Thoracic aorta (tissue), 2 donors: Measurements from ENCODE around the gene KIF13A. TPM values are rescaled to one million over a fixed set of nuclear protein-coding genes. Genes with fewer than 3 reads are reported as not detected.
A peak's percentile ranks its signal among the peaks of the same experiment; 100 is the strongest.

Experiments used
- ATAC-seq: fragments of 150-250 bp; one replicate; pipeline ENCODE4 v1.8.0; 2017; ENCODE audit warnings: low read depth; ENCODE audit not compliant: insufficient number of reproducible peaks, low FRiP score
- DNase-seq: peaks from one replicate; pipeline ENCODE4 v3.0.0-alpha.2; 2020; ENCODE audit warnings: low spot score
- H3K27ac ChIP-seq, 2 donors: fragments of 200-600 bp; sonication (generic); 1 replicate in 1 of 2; 2 replicates in 1 of 2; pipeline ENCODE4 v1.5.1; 2016; ENCODE audit warnings: mild to moderate bottlenecking in 2 of 2, moderate library complexity in 2 of 2
- H3K27me3 ChIP-seq: fragments of 200-600 bp; sonication (generic); replicated peaks from 2 replicates; pipeline ENCODE4 v1.6.0; 2016; ENCODE audit warnings: mild to moderate bottlenecking; ENCODE audit not compliant: insufficient read depth
- H3K36me3 ChIP-seq: fragments of 200-600 bp; sonication (generic); one replicate; pipeline ENCODE4 v1.5.1; 2016
- H3K4me1 ChIP-seq, 2 donors: fragments of 200-600 bp; sonication (generic); 1 replicate in 1 of 2; 2 replicates in 1 of 2; pipeline versions ENCODE4 v1.5.1 to v1.6.0; 2016; ENCODE audit warnings: low read depth in 2 of 2, mild to moderate bottlenecking in 1 of 2; ENCODE audit not compliant: control insufficient read depth in 1 of 2
- H3K4me3 ChIP-seq: fragments of 200-600 bp; sonication (generic); 2 replicates; pipeline ENCODE4 v1.5.1; 2016; ENCODE audit warnings: mild to moderate bottlenecking
- H3K9me3 ChIP-seq: fragments of 200-600 bp; sonication (generic); 2 replicates; pipeline ENCODE4 v1.5.1; 2016
- total RNA-seq, 2 donors: library from RNA; depleted of rRNA; stranded (reverse); fragments of >200 nt; gene quantifications; one replicate each; pipeline versions ENCODE4 v1.1.0 to v1.2.3, GENCODE V29; 2016
- TF ChIP-seq, protein P1 (sequence below): fragments of 200-600 bp; sonication (generic); IDR thresholded peaks from one replicate; pipeline ENCODE4 v1.5.1; 2019; ENCODE audit warnings: antibody characterized with exemption

The KIF13A gene
- total RNA-seq, 2 donors from 2014 or later = 79.3 to 98.0 TPM

DNA sequence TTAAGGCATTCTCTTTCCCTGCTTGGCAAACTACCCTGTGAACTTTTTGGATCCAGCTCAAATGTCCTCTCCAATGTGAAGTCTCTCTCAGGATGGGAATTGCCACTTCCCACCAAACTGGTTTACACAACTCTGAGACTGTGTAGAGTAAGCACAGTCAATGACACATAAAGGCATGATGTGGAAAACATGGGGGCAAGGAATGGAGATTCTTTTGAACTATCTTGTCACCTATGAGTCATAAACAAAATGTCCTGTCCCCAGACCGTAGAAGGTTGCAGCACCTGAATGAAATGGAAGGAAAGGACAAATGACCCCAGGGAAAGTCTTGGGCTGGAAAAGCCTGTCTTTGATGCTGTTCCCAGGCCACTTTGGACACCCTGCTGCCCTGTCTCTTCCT lies 11.0 kb upstream of the KIF13A start:
- DNase-seq (no peak), ATAC-seq (no peak)
- Histone ChIP-seq H3K36me3 (no peaks in the 10 kb centered on the region), H3K27me3 (no peaks in the 10 kb centered on the region), H3K4me3 (no peak overlapping the region), H3K4me1 (no peaks in the 10 kb centered on the region), H3K27ac (no peak overlapping the region), H3K9me3 (no peaks in the 10 kb centered on the region)
- TF ChIP-seq, protein P1, sequence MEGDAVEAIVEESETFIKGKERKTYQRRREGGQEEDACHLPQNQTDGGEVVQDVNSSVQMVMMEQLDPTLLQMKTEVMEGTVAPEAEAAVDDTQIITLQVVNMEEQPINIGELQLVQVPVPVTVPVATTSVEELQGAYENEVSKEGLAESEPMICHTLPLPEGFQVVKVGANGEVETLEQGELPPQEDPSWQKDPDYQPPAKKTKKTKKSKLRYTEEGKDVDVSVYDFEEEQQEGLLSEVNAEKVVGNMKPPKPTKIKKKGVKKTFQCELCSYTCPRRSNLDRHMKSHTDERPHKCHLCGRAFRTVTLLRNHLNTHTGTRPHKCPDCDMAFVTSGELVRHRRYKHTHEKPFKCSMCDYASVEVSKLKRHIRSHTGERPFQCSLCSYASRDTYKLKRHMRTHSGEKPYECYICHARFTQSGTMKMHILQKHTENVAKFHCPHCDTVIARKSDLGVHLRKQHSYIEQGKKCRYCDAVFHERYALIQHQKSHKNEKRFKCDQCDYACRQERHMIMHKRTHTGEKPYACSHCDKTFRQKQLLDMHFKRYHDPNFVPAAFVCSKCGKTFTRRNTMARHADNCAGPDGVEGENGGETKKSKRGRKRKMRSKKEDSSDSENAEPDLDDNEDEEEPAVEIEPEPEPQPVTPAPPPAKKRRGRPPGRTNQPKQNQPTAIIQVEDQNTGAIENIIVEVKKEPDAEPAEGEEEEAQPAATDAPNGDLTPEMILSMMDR = no peak

DNA sequence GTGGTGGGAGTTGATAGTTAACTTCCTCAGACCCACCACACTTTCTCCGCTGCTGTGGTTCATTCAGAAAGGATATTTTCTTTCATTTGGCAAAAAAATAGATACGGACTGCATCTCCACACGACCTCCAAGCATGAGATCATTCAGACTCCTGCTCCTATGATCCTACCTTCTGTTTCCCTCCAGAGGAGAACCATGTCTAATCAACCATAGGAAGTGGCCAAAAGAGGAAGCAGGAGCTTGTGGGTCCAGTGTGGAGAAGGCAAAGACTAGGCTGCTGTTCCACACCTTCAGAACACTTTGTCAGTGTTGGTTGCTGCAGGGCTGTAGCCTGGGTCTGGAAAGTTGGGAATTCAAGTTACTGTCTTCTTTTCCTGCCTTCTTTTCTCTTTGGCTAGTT lies 10.6 kb upstream of the KIF13A start:
- no peak overlapping the region for H3K27ac ChIP-seq
- H3K4me1 ChIP-seq = no peaks in the 10 kb centered on the region
- TF ChIP-seq, protein P1 = no peak
- no peak overlapping the region for H3K4me3 ChIP-seq
- no peak for ATAC-seq
- no peaks in the 10 kb centered on the region for H3K9me3 ChIP-seq
- no peak for DNase-seq
- no peaks in the 10 kb centered on the region for H3K27me3 ChIP-seq
- no peaks in the 10 kb centered on the region for H3K36me3 ChIP-seq

DNA sequence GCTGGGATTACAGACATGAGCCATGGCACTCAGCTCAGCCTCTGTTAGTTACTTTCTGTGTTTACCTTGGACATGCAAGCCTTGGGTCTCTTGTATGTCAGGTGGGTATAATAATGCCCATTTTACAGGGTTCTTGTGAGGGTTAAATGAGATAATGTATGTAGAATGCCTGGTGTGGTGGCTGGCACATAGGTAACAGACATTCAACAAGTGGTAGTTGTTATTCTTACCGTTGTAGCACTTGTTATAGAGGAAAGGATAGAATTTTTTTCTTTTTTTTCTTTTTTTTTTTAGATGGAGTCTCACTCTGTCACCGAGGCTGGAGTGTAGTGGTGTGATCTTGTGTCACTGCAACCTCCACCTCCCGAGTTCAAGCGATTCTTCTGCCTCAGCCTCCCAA lies 8.0 kb upstream of the KIF13A start:
- TF ChIP-seq, protein P1 = no peak
- Histone ChIP-seq H3K27ac (no peak overlapping the region), H3K36me3 (no peaks in the 10 kb centered on the region), H3K27me3 (no peaks in the 10 kb centered on the region), H3K4me1 (no peaks in the 10 kb centered on the region), H3K9me3 (no peaks in the 10 kb centered on the region), H3K4me3 (no peak overlapping the region)
- DNase-seq (no peak), ATAC-seq (no peak)

DNA sequence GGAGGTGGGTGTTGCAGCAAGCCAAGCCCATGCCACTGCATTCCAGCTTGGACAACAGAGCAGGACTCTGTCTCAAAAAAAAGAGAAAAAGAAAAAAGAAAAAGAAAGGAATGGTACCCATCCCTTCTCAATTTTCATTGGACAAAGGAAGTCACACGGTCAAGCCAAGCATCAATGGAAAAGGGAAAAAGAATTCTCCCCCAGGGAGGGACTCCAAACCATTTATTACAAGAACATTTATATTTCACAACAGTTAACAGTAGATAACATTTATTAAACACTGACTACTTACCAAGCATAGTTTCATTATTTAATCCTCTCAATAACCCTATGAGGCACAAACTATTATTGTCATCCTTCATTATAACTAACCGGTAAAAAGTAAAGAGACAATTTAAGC lies 6.6 kb upstream of the KIF13A start:
- no peak for DNase-seq
- no peaks in the 10 kb centered on the region for H3K9me3 ChIP-seq
- no peaks in the 10 kb centered on the region for H3K27me3 ChIP-seq
- ATAC-seq = no peak
- no peak overlapping the region for H3K27ac ChIP-seq
- TF ChIP-seq, protein P1 = no peak
- H3K4me1 ChIP-seq = no peaks in the 10 kb centered on the region
- H3K36me3 ChIP-seq = no peaks in the 10 kb centered on the region
- no peak overlapping the region for H3K4me3 ChIP-seq

DNA sequence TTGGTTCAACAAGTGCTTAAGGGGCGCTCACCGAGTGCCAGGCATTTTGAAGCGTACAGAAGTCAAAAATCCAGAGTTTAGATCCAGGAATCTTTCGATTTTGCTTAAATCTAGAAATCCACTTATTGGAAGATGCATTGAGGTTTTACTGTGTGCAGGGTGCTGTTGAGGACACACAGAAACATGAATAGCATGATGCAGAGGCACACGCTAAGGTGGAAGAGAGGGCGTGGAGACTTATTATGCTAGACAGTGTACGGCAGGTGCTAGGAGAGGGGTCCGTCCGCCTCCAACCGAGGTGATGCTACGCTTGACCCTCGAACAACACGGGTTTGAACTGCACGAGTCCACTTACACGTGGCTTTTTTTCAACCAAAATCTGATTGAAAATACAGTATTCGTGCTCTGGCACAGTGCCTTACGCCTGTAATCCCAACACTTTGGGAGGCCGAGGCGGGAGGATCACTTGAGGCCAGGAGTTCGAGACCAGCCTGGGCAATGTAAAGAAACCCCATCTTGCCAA lies 1.0 kb upstream of the KIF13A start:
- Histone ChIP-seq H3K9me3 (no peaks in the 10 kb centered on the region), H3K27me3 (no peaks in the 10 kb centered on the region)

More for the DNA sequence above, 1.0 kb upstream of the KIF13A start:
- peak overlapping the region; percentile 96 for H3K4me3 ChIP-seq
- peaks cover 13 to 24% of the 10 kb centered on the region in 2 donors for H3K4me1 ChIP-seq
- no peaks in the 10 kb centered on the region for H3K36me3 ChIP-seq
- ATAC-seq (no peak), DNase-seq (no peak)
- H3K27ac ChIP-seq = peak overlapping the region; percentile 80 to 94
- TF ChIP-seq, protein P1 = no peak
